ENCODE data around the gene CHMP5. TPM values are rescaled to one million over a fixed set of nuclear protein-coding genes. Genes with fewer than 3 reads are reported as not detected.

The CHMP5 gene
- 250 and 278 TPM in 2 replicates for polyA plus RNA-seq

GRCh38 chr9:33264473-33265177 lies at the start of gene CHMP5, which contains the start of gene BAG1:
TSS of gene CHMP5 (plus strand) at chr9:33265049. CDS start at chr9:33265079, 30 bp downstream.
TSS of gene BAG1 (minus strand) at chr9:33264708.

GRCh38 chr9:33239921-33240320 lies 24.9 kb upstream of the CHMP5 start, which contains the start of gene SPINK4:
TSS of gene SPINK4 (plus strand) at chr9:33240167. CDS start at chr9:33240209, 42 bp downstream.

GRCh38 chr9:33290247-33291030 lies 25.6 kb downstream of the CHMP5 start, which contains the start of gene NFX1:
TSS of gene NFX1 (plus strand) at chr9:33290516. CDS start at chr9:33290573, 57 bp downstream.

Other genes with a start within 250 kb of the CHMP5 start
- gene DNAJA1, start 239.8 kb upstream of the CHMP5 start, polyA plus RNA-seq, result 234 and 259 TPM in 2 replicates
- 19.0 and 19.2 TPM in 2 replicates for gene SMU1, start 188.4 kb upstream of the CHMP5 start, polyA plus RNA-seq
- 0.62 and 1.4 TPM in 2 replicates for gene B4GALT1, start 97.7 kb upstream of the CHMP5 start, polyA plus RNA-seq
- gene SPINK4, start 24.9 kb upstream of the CHMP5 start, polyA plus RNA-seq, result not detected in 2 replicates
- 30.4 and 44.0 TPM in 2 replicates for gene BAG1, start 341 bp upstream of the CHMP5 start, polyA plus RNA-seq
- gene NFX1, start 25.5 kb downstream of the CHMP5 start, polyA plus RNA-seq, result 6.7 and 14.3 TPM in 2 replicates
- gene AQP7, start 137.5 kb downstream of the CHMP5 start, polyA plus RNA-seq, result not detected in 2 replicates
- 3.4 and 4.7 TPM in 2 replicates for gene AQP3, start 182.5 kb downstream of the CHMP5 start, polyA plus RNA-seq
- gene NOL6, start 208.9 kb downstream of the CHMP5 start, polyA plus RNA-seq, result 12.9 and 14.9 TPM in 2 replicates

Data from Purkinje cell (primary cell).